H1 (cell line): ENCODE results near the gene TAPBPL. TPM values are rescaled to one million over a fixed set of nuclear protein-coding genes. Genes with fewer than 3 reads are reported as not detected.
A peak's percentile ranks its signal among the peaks of the same experiment; 100 is the strongest.

ENCODE experiments used
- E2F6 ChIP-seq: IDR thresholded peaks from 2 replicates; pipeline ENCODE4 v1.6.1; 2012; ENCODE audit warnings: inconsistent platforms
- EGR1 ChIP-seq: IDR thresholded peaks from 2 replicates; pipeline ENCODE4 v1.6.1; 2011; ENCODE audit warnings: low read depth, low read length, borderline replicate concordance
- EP300 ChIP-seq, 2 experiments: IDR thresholded peaks; 1 replicate in 1 of 2; 2 replicates in 1 of 2; pipeline ENCODE4 v1.6.1; 2011 to 2012; ENCODE audit warnings: low read depth in 2 of 2, low read length in 2 of 2, mild to moderate bottlenecking in 2 of 2, borderline replicate concordance in 1 of 2, inconsistent platforms in 1 of 2, moderate library complexity in 1 of 2
- MAX ChIP-seq: IDR thresholded peaks from 2 replicates; pipeline ENCODE4 v1.6.1; 2012; ENCODE audit warnings: inconsistent platforms
- RBBP5 ChIP-seq: IDR thresholded peaks from 2 replicates; pipeline ENCODE4 v1.7.1; 2012; ENCODE audit warnings: low read depth, mild to moderate bottlenecking, inconsistent platforms, low read length, moderate library complexity, borderline replicate concordance
- RFX5 ChIP-seq: IDR thresholded peaks from 2 replicates; pipeline ENCODE4 v1.6.1; 2011; ENCODE audit warnings: low read depth, low read length, improper control_type of control experiment, borderline replicate concordance
- SIN3A ChIP-seq, 2 experiments: IDR thresholded peaks in 1 of 2; conservative IDR thresholded peaks in 1 of 2; 2 replicates each; pipeline ENCODE4 v1.6.1; 2011 to 2012; ENCODE audit warnings: low read length in 2 of 2, improper control_type of control experiment in 1 of 2, low read depth in 1 of 2, mild to moderate bottlenecking in 1 of 2
- polyA plus RNA-seq, 7 experiments: library from polyadenylated mRNA; depleted of rRNA in 3 of 7; stranded (reverse) in 5 of 7; unstranded in 2 of 7; fragments of >200 nt in 5 of 7; fragments of 200-250 nt in 2 of 7; gene quantifications; 1 replicate in 5 of 7; 2 replicates in 1 of 7; 4 replicates in 1 of 7; pipeline versions ENCODE4 v1.2.1 to v1.2.3, GENCODE V29; 2011 to 2013; ENCODE audit warnings: missing spikeins in 2 of 7, mixed read lengths in 2 of 7
- total RNA-seq: library from RNA; stranded (reverse); fragmentation: NEBNext Ultra II Directional; extraction: Animal tissue kit (Norgen Biotek cat#: 25700); gene quantifications from 2 replicates; pipeline ENCODE4 v1.2.1, GENCODE V29; 2021

The TAPBPL gene
- total and polyA plus RNA-seq, 2 of the 8 experiments (the other 6 are each of a cell fraction or from before 2014, with no cell fraction given): 0.61 to 1.5 TPM

DNA sequence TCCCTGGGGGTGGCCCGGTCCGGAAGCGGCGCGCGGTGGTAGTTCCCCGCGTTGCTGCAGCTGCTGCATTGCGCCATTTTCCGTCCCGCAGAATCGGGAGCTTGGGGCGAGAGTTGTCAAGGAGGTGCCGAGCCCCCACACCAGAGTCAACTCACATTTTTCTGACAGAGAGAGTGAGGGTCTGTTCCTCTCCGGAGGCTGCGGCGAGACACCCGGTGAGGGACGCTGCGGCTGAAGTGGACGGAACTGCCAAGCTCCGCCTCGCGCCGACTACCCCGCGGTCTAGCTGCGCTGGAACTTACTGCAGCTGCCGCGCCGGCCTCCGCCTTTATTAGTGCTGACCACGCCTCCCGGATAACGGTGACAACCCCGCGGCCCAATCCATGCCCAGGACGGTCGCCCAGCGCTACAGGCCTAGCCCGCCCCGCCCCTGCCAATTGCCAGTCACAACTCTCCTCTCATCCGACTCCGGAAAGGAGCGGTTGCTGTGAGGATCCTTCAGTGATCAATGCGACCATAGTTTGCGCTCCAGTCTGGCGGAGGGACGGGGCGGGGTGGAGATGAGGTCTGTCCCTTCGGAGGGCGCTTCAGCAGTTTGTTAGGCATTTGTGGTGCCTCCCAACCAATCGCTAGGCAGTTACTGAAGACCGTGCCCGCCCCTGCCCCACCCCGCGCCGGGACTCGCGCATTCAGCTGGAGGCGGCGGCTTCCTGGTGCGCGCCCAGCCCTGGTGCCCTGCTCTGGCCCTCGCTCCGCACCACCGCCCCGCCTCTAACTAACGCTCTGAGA is 18.7 kb downstream of the TAPBPL start, which contains the start of gene VAMP1 (continued):
- TF ChIP-seq E2F6 (no peak), EP300 (IDR thresholded peaks at IDR 0.05; ENCODE audit: borderline replicate concordance in 1 of 2, low read depth in 2 of 2, low read length in 2 of 2) (no peak), RFX5 (no peak), RBBP5 (no peak; the same call in 1 of the 2 replicates), MAX (no peak; the same call in 1 of the 2 replicates), EGR1 (no peak), SIN3A (conservative IDR thresholded peaks at IDR 0.05 in 1 of 2, IDR thresholded peaks at IDR 0.05 in 1 of 2; ENCODE audit: low read depth in 1 of 2, low read length in 2 of 2) (peak in 1 of 2 experiments; percentile 26; a peak in 2 of 4 replicates)
